Tongue (tissue), 2 donors: ENCODE results near the gene S100A10. TPM values are rescaled to one million over a fixed set of nuclear protein-coding genes. Genes with fewer than 3 reads are reported as not detected.

Source experiments
- DNase-seq: peaks from one replicate; pipeline ENCODE4 v3.0.0-alpha.2; 2015
- total RNA-seq: library from RNA; depleted of rRNA; stranded (reverse); fragments of >200 nt; gene quantifications from one replicate; pipeline ENCODE4 v1.2.3, GENCODE V29; 2014

The S100A10 gene
- total RNA-seq, 1 donor from 2014 or later, result 105 TPM

GRCh38 chr1:152009691-152010090, 16.0 kb upstream of the S100A10 start:
- no peak for DNase-seq

GRCh38 chr1:152007047-152007446, 13.4 kb upstream of the S100A10 start:
- no peak for DNase-seq

GRCh38 chr1:152005360-152005912, 11.8 kb upstream of the S100A10 start:
- DNase-seq, result no peak

GRCh38 chr1:152003846-152004442, 10.3 kb upstream of the S100A10 start:
- no peak for DNase-seq

GRCh38 chr1:152002960-152003359, 9.3 kb upstream of the S100A10 start:
- peak; percentile 36 for DNase-seq

DNA sequence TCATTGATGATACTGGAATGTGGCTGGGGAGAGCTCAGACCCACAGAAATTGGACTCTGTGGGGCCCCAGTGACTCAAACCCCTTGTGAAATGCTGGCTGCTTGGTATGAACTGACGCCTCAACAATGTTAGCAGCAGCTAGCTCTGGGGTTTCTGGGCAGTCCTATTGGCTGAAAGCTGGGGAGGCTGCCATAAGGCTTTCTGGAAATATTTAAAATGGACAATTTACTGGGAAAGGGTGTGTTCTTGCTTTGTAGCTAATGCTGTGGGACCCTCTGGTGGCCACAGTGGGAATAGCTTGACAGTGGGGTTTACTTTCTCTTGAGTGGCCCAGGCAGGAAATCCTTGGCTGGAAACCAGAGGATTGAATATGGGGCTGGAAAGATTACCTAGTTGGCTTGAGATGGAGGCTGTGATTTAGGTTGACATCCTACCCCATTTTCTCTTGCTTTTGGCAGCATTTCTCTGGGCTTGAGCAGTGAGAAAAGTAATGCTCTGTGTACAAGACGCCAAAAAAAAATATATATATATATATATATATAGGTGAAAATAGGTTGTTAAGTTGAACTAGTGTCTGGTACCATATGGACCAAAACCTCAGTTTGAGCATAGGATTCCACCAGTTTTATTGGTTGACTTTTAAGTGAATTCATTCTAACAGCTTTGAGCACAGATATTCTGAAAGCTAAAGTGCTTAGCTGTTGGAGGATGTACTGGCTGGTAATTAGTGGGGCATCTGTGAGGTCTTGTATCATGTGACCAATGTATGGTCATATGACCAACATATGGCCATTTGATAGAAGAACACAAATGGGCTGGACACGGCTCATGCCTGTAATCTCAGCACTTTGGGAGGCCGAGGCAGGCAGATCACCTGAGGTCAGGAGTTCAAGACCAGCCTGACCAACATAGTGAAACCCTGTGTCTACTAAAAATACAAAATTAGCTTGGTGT, 8.2 kb upstream of the S100A10 start:
- peak; percentile 94 for DNase-seq

DNA sequence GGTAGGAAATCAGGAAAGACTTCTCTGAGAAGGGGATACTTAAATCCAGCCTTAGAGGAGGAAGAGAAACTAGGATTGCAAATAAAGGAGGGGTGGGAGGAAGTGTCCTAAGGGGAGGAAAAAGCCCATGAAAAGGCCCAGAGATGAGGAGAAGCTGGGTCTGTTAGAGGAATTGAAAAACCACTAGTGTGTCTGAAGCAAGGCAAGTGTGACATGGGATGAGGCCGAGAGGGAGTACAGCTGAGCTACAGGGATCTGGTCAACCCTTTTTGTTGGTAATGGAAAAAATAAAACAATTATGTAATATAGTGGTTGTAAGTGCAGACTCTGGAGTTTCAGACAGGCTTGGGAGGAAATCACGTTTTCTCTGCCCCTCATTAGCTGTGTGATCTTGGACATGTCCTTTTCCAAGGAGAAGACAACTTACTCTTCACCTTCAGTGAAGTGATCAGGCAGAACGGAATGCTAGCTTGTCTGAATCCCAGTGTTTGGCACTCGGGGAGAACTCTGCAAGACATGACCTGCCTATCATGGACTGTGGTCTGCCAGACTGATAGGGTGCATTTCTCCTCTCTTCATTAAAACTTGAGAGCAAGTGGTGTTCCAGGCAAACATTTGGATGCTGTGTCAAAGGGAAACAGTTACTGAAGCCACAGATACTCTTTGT, 7.4 kb upstream of the S100A10 start:
- no peak for DNase-seq

DNA sequence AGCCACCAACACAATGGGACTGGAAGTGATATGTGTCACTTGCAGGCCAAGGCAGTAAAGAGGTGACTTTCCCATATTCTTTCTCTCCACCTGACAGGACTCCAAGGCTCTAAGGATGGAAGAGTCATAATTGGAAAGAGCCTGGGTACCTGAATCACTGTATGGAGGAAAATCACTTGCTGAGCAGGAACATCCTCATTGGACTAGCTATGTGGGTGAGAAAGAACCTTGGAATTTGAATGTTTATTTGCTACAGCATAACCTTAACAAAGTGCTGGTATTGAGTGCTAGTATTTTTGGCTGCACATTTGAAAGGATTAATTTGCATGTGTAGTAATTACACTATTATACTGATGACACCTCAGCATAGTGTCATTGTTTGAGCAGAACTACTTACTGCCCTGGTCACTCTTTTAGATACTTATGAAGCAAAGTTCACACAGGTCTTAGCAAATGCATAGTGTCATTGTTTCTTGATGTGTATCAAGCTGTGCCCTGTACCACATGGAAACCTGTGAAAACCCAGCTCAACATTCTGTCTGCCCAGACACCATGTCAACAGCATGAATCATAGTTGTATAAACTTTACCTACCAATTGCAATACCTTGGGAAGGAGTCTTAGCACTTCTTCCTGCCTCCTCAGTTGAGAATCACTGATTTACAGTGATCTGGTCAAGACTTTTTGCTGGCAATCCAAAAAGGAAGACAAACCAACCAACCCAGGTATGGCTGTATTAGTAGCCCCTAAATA, 5.1 kb upstream of the S100A10 start:
- no peak for DNase-seq

GRCh38 chr1:151997284-151997570, 3.6 kb upstream of the S100A10 start:
- no peak for DNase-seq

GRCh38 chr1:151995774-151996173, 2.1 kb upstream of the S100A10 start:
- DNase-seq, result no peak

GRCh38 chr1:151994956-151995355, 1.3 kb upstream of the S100A10 start:
- DNase-seq, result no peak

- peak; percentile 44 for DNase-seq
These were observed 450 bp downstream of the S100A10 start for GRCh38 chr1:151993084-151993733.

DNA sequence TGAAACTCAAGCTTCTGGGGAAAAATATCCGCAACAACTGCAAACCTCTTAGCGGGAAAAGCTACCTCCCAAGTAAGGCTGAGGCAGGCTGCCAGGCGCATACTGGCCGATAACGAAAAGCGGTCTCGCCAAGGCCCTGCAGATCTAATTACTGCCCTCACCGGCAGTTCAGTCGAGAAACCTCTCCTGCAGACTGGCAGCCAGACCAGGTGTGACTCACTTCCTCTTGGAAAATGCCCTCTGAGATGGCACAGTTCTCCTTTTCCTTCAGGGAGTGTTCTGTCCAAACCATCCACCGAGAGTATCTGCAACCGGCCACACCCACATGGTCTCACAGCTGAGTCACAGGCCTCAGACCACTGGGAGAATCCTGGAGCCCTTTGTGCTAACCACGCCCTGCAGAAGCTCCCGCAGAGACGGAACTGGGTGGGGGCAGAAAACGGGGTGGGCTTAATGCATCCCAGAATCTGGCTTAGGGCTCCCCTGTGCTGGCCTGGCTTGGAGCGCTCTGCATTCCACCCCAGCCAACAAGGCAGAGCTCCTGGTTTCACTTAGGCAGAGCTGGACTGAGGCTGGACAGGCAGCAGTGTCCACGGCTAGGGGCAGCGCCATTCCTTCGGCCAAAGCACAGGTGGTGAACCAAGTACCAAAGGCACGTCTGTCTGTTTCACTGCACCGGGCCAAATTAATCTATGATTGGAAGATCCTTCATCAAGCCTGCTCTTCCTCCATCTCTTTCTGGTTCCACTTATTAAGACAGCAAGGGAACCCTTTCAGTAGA, 1.2 kb downstream of the S100A10 start:
- DNase-seq, result peak; percentile 81

- DNase-seq, result no peak
These were observed 1.9 kb downstream of the S100A10 start for GRCh38 chr1:151991663-151992302.

DNA sequence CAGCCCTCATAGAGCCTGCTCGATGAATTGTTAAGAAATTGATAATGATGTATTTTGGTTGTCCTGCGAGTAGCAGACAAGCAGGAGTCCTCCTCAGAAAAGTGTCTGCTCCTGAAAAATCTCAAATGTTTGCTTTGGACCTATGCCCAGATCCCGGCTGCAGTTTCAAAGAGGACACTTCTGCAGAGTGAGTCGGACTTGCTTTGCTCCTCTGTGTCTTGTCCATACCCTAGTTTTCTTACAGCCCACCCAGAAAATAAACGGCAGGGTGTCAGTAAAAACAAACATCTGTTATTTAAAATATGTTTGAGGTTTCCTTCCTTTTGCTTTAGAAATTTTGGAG, 2.8 kb downstream of the S100A10 start:
- DNase-seq, result peak; percentile 82

GRCh38 chr1:151990058-151990855, 3.4 kb downstream of the S100A10 start:
- DNase-seq, result peak; percentile 50

DNA sequence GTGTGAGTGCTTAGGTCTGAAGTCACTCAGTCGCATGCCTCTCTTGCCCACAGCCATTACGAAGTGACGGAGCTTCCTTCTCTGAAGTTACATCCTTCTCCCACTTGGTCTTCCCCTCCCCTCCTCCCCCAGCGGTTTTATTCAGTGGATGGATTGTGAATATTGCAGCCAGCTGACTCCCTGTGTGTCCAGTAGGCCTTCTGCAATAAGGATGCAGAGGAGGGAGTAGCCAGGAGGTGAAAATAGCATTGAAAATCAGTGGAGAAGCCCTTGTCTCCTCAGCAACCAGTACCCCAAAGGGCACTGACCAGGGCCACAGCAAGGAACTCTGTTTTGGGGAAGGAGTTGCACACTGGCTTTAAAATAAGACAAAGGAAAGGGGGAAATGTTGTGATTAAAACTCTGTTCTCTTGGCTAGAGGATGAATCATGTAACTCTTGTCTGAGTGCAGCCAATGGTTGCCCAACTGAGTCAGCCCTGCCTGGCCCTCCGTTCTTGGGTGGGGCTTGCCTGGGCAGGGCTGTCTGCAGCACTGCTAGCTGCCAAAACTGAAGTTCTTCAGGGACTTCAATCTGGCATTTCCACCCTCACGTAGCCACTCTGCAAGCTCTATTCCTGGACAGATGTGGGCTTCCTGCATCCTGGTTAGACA, 4.3 kb downstream of the S100A10 start:
- DNase-seq, result peak; percentile 50

DNA sequence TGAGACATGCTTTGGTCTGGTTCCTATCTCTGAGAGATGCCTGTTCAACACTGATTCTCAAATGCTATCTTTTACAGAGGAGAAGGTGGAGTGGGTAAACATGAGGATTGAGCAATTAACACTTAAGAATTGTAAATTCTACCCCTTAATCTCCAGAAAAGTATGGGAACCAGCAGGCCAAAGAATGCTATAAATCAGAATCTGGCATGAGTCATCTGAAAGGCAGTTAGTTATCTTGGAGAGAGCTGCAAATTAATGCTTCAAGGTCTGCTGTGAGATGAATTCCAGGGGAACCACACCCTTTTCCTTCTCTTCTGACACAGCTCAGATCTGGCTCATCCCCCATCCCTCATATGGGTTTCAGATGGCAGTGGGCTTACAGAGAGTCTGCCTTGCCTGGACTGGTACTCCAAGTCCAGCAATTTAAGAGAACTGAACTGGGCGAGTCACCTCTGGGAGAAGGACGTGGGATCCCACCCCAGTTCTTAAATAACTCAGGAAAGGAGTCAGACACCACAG, 5.2 kb downstream of the S100A10 start:
- DNase-seq, result no peak
